Mammary epithelial cell (primary cell): ENCODE results near the gene CYP20A1.

Experiments used
- CTCF ChIP-seq, 2 donors: IDR thresholded peaks in 1 of 2; conservative IDR thresholded peaks in 1 of 2; 2 replicates each; pipeline ENCODE4 v1.5.1; 2011 to 2012; ENCODE audit warnings: inconsistent platforms in 2 of 2, low read length in 2 of 2, mild to moderate bottlenecking in 2 of 2, control low read depth in 1 of 2, low read depth in 1 of 2; ENCODE audit not compliant: insufficient read depth in 1 of 2; ENCODE audit errors: extremely low read depth in 1 of 2
- EZH2 ChIP-seq: IDR thresholded peaks from 2 replicates; pipeline ENCODE4 v1.6.1; 2012; ENCODE audit warnings: low read length, inconsistent platforms, borderline replicate concordance

DNA sequence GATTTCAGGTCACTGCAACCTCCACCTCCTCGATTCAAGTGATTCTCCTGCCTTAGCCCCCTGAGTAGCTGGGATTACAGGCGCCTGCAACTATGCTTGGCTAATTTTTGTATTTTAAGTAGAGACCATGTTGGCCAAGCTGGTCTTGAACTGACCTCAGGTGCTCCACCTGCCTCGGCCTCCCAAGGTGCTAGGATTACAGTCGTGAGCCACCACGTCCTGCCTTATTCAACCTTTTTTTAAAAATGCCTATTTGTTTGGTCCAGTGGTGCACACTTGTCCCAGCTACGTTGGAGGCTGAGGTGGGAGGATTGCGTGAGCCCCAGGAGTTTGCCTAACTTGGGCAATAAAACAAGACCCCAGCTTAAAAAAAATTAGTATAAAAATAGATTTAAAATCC lies 43.3 kb downstream of the CYP20A1 start:
- TF ChIP-seq EZH2 (no peak), CTCF (conservative IDR thresholded peaks at IDR 0.05 in 1 of 2, IDR thresholded peaks at IDR 0.05 in 1 of 2; ENCODE audit: extremely low read depth in 1 of 2, insufficient read depth in 1 of 2, low read depth in 1 of 2, low read length in 2 of 2) (no peak)
